Subcutaneous adipose tissue (tissue), 4 donors: ENCODE data around the gene ADARB2. TPM values are rescaled to one million over a fixed set of nuclear protein-coding genes. Genes with fewer than 3 reads are reported as not detected.

Experiments used
- CTCF ChIP-seq: fragments of 450-650 bp; IDR thresholded peaks from one replicate; pipeline ENCODE4 v1.5.1; 2016; ENCODE audit warnings: low read depth, mild to moderate bottlenecking, control low read depth, antibody characterized with exemption, moderate library complexity
- total RNA-seq, 4 donors: library from RNA; depleted of rRNA; stranded (reverse); fragments of >200 nt; gene quantifications; one replicate each; pipeline ENCODE4 v1.1.0, GENCODE V29; 2016

Gene ADARB2
- total RNA-seq, 4 donors from 2014 or later = under 0.01 to 0.65 (median 0.44) TPM; not detected in 1

GRCh38 chr10:1253523-1254353, 483.6 kb downstream of the ADARB2 start:
- no peak for TF ChIP-seq CTCF

GRCh38 chr10:1251769-1252168, 485.6 kb downstream of the ADARB2 start:
- TF ChIP-seq CTCF = no peak

GRCh38 chr10:1249142-1249920, 488.0 kb downstream of the ADARB2 start:
- TF ChIP-seq CTCF = no peak

GRCh38 chr10:1247598-1248261, 489.6 kb downstream of the ADARB2 start:
- TF ChIP-seq CTCF = no peak

- no peak for TF ChIP-seq CTCF
Observed at GRCh38 chr10:1244493-1244892, 492.8 kb downstream of the ADARB2 start.

- no peak for TF ChIP-seq CTCF
Observed at GRCh38 chr10:1243486-1244234, 493.7 kb downstream of the ADARB2 start.
